ENCODE data around the gene DENND1A. TPM values are rescaled to one million over a fixed set of nuclear protein-coding genes. Genes with fewer than 3 reads are reported as not detected.
A peak's percentile ranks its signal among the peaks of the same experiment; 100 is the strongest.

The DENND1A gene
- total and polyA plus RNA-seq, 4 donors: 7.9 to 22.0 (median 13.9) TPM

- no peak for DNase-seq (ENCODE audit: low spot score)
- no peak for TF ChIP-seq HNF4G (IDR thresholded peaks at IDR 0.05)
- TF ChIP-seq, protein P1, sequence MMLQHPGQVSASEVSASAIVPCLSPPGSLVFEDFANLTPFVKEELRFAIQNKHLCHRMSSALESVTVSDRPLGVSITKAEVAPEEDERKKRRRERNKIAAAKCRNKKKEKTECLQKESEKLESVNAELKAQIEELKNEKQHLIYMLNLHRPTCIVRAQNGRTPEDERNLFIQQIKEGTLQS (IDR thresholded peaks at IDR 0.05): no peak
- no peak for TF ChIP-seq FOXA1 (IDR thresholded peaks at IDR 0.05)
- no peak for TF ChIP-seq SP1 (IDR thresholded peaks at IDR 0.05)
- TF ChIP-seq JUND (IDR thresholded peaks at IDR 0.05): no peak
- no peak for TF ChIP-seq GABPA (IDR thresholded peaks at IDR 0.05 in 1 of 2, conservative IDR thresholded peaks at IDR 0.05 in 1 of 2)
- TF ChIP-seq RAD21 (IDR thresholded peaks at IDR 0.05): no peak
- no peak for TF ChIP-seq NR2F2 (IDR thresholded peaks at IDR 0.05)
- no peak for TF ChIP-seq REST (IDR thresholded peaks at IDR 0.05)
- TF ChIP-seq, protein P2, sequence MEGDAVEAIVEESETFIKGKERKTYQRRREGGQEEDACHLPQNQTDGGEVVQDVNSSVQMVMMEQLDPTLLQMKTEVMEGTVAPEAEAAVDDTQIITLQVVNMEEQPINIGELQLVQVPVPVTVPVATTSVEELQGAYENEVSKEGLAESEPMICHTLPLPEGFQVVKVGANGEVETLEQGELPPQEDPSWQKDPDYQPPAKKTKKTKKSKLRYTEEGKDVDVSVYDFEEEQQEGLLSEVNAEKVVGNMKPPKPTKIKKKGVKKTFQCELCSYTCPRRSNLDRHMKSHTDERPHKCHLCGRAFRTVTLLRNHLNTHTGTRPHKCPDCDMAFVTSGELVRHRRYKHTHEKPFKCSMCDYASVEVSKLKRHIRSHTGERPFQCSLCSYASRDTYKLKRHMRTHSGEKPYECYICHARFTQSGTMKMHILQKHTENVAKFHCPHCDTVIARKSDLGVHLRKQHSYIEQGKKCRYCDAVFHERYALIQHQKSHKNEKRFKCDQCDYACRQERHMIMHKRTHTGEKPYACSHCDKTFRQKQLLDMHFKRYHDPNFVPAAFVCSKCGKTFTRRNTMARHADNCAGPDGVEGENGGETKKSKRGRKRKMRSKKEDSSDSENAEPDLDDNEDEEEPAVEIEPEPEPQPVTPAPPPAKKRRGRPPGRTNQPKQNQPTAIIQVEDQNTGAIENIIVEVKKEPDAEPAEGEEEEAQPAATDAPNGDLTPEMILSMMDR (IDR thresholded peaks at IDR 0.05; ENCODE audit: low read depth, low read length, missing input control): no peak
- no peak for TF ChIP-seq YY1 (IDR thresholded peaks at IDR 0.05)
- no peak for TF ChIP-seq EGR1 (IDR thresholded peaks at IDR 0.05; ENCODE audit: low read depth in 2 of 2)
- no peak for TF ChIP-seq FOXA2 (IDR thresholded peaks at IDR 0.05)
- no peak for TF ChIP-seq RXRA (IDR thresholded peaks at IDR 0.05)
- no peak for TF ChIP-seq MAX (IDR thresholded peaks at IDR 0.05)
- TF ChIP-seq HNF4A (conservative IDR thresholded peaks at IDR 0.05): no peak
- Histone ChIP-seq H3K27ac (ENCODE audit: low read depth in 1 of 2, low read length in 2 of 2) (no peak overlapping the region), H3K9me3 (ENCODE audit: control insufficient read depth in 4 of 4, low read length in 3 of 4) (no peaks in the 10 kb centered on the region), H3K27me3 (ENCODE audit: control insufficient read depth in 4 of 4, insufficient read depth in 4 of 4, low read length in 3 of 4) (no peaks in the 10 kb centered on the region), H3K4me3 (ENCODE audit: low read depth in 1 of 3, low read length in 3 of 3) (no peak overlapping the region), H3K36me3 (ENCODE audit: control insufficient read depth in 4 of 4, insufficient read depth in 3 of 4, low read depth in 1 of 4, low read length in 3 of 4) (peaks cover 0 to 4% (median 1%) of the 10 kb centered on the region in 4 donors), H3K4me1 (ENCODE audit: control insufficient read depth in 4 of 4, insufficient read depth in 4 of 4, low read length in 3 of 4) (no peaks in the 10 kb centered on the region), H3K9ac (ENCODE audit: low read depth in 1 of 2, low read length in 2 of 2) (no peak overlapping the region)
- WGBS: 95% methylated on average over 17 of the region's 17 CpGs
Measured at GRCh38 chr9:123402981-123403509, 526.9 kb downstream of the DENND1A start.

- 62% methylated on average over 9 of the region's 9 CpGs for WGBS
- H3K4me1 ChIP-seq (ENCODE audit: control insufficient read depth in 4 of 4, insufficient read depth in 4 of 4, low read length in 3 of 4): no peaks in the 10 kb centered on the region
- TF ChIP-seq, protein P2 (IDR thresholded peaks at IDR 0.05; ENCODE audit: low read depth, low read length, missing input control): peak; percentile 79
- TF ChIP-seq, protein P3, sequence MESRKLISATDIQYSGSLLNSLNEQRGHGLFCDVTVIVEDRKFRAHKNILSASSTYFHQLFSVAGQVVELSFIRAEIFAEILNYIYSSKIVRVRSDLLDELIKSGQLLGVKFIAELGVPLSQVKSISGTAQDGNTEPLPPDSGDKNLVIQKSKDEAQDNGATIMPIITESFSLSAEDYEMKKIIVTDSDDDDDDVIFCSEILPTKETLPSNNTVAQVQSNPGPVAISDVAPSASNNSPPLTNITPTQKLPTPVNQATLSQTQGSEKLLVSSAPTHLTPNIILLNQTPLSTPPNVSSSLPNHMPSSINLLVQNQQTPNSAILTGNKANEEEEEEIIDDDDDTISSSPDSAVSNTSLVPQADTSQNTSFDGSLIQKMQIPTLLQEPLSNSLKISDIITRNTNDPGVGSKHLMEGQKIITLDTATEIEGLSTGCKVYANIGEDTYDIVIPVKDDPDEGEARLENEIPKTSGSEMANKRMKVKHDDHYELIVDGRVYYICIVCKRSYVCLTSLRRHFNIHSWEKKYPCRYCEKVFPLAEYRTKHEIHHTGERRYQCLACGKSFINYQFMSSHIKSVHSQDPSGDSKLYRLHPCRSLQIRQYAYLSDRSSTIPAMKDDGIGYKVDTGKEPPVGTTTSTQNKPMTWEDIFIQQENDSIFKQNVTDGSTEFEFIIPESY (IDR thresholded peaks at IDR 0.05): no peak
- peak; percentile 90 to 93 for TF ChIP-seq RAD21 (IDR thresholded peaks at IDR 0.05)
- H3K36me3 ChIP-seq (ENCODE audit: control insufficient read depth in 4 of 4, insufficient read depth in 3 of 4, low read depth in 1 of 4, low read length in 3 of 4): peaks cover 0 to 4% (median 1%) of the 10 kb centered on the region in 4 donors
- no peaks in the 10 kb centered on the region for H3K9me3 ChIP-seq (ENCODE audit: control insufficient read depth in 4 of 4, low read length in 3 of 4)
- H3K27me3 ChIP-seq (ENCODE audit: control insufficient read depth in 4 of 4, insufficient read depth in 4 of 4, low read length in 3 of 4): no peaks in the 10 kb centered on the region
- H3K9ac ChIP-seq (ENCODE audit: low read depth in 1 of 2, low read length in 2 of 2): no peak overlapping the region
- no peak for DNase-seq (ENCODE audit: low spot score)
- H3K27ac ChIP-seq (ENCODE audit: low read depth in 1 of 2, low read length in 2 of 2): no peak overlapping the region
- no peak overlapping the region for H3K4me3 ChIP-seq (ENCODE audit: low read depth in 1 of 3, low read length in 3 of 3)
Measured at GRCh38 chr9:123401879-123402513, 527.9 kb downstream of the DENND1A start.
